Thyroid gland (tissue), 4 donors: ENCODE data around the gene FNTB. TPM values are rescaled to one million over a fixed set of nuclear protein-coding genes. Genes with fewer than 3 reads are reported as not detected.

Experiments
- DNase-seq, 2 donors: peaks; one replicate each; pipeline ENCODE4 v3.0.0-alpha.2; 2019
- H3K27ac ChIP-seq, 3 donors: fragments of 200-600 bp; sonication (generic); 1 replicate in 2 of 3; 2 replicates in 1 of 3; pipeline ENCODE4 v1.5.1; 2016 to 2019; ENCODE audit warnings: mild to moderate bottlenecking in 1 of 3, moderate library complexity in 1 of 3
- H3K27me3 ChIP-seq: fragments of 200-600 bp; sonication (generic); one replicate; pipeline ENCODE4 v1.5.1; 2019
- H3K36me3 ChIP-seq, 2 donors: fragments of 200-600 bp; sonication (generic); one replicate each; pipeline ENCODE4 v1.5.1; 2016 to 2019
- H3K4me1 ChIP-seq, 2 donors: fragments of 200-600 bp; sonication (generic); one replicate each; pipeline ENCODE4 v1.5.1; 2017 to 2019
- H3K4me3 ChIP-seq, 3 donors: fragments of 200-600 bp; sonication (generic); replicated peaks in 1 of 3; 1 replicate in 2 of 3; 2 replicates in 1 of 3; pipeline ENCODE4 v1.5.1; 2016; ENCODE audit warnings: mild to moderate bottlenecking in 1 of 3
- H3K9me3 ChIP-seq: fragments of 200-600 bp; sonication (generic); one replicate; pipeline ENCODE4 v1.5.1; 2017
- CTCF ChIP-seq, 6 experiments: fragments of 200-600 bp in 3 of 6; fragments of 450-650 bp in 3 of 6; sonication (generic) in 3 of 6; IDR thresholded peaks; one replicate each; pipeline ENCODE4 v1.5.1; 2016 to 2019; ENCODE audit warnings: antibody characterized with exemption in 6 of 6, mild to moderate bottlenecking in 2 of 6, inconsistent platforms in 1 of 6, moderate library complexity in 1 of 6
- POLR2A ChIP-seq, 2 donors: fragments of 450-650 bp; IDR thresholded peaks; one replicate each; pipeline ENCODE4 v1.6.1; 2017; ENCODE audit warnings: antibody characterized with exemption in 2 of 2, mild to moderate bottlenecking in 2 of 2, moderate library complexity in 1 of 2
- WGBS, 2 donors: methylation state at CpG; one replicate each; pipeline ENCODE4 v1.1.5; 2017; 5-methylcytosine and 5-hydroxymethylcytosine counted together
- intact Hi-C: fragments of 100-400 bp; cut with DNase I; formaldehyde crosslinking; loops from one replicate; pipeline ENCODE4 v1.15.1; 2023
- total RNA-seq, 4 donors: library from RNA; depleted of rRNA; stranded (reverse); fragments of >200 nt; gene quantifications; one replicate each; pipeline ENCODE4 v1.2.3, GENCODE V29; 2016

The FNTB gene
- total RNA-seq, 4 donors from 2014 or later, result 7.8 to 27.0 (median 18.8) TPM

GRCh38 chr14:64966976-64967375, 19.7 kb upstream of the FNTB start:
- intact Hi-C loops, result no loop called here
- no peaks in the 10 kb centered on the region for H3K27me3 ChIP-seq
- H3K4me1 ChIP-seq, result peaks cover 19 to 24% of the 10 kb centered on the region in 2 donors
- 51 to 56% methylated on average over 2 of the region's 2 CpGs for WGBS, 2 donors
- H3K4me3 ChIP-seq, result no peak overlapping the region
- no peaks in the 10 kb centered on the region for H3K9me3 ChIP-seq
- H3K27ac ChIP-seq, result peak overlapping the region; percentile 42 to 70 (median 54)
- DNase-seq, result peak; percentile 86 to 87
- TF ChIP-seq POLR2A (IDR thresholded peaks at IDR 0.05), result no peak
- TF ChIP-seq CTCF (IDR thresholded peaks at IDR 0.05), result no peak
- no peaks in the 10 kb centered on the region for H3K36me3 ChIP-seq

- intact Hi-C loops, result no loop called here
- no peaks in the 10 kb centered on the region for H3K9me3 ChIP-seq
- no peaks in the 10 kb centered on the region for H3K27me3 ChIP-seq
- DNase-seq, result no peak
- 88 to 95% methylated on average over 7 of the region's 7 CpGs for WGBS, 2 donors
- H3K27ac ChIP-seq, result no peak overlapping the region
- no peak for TF ChIP-seq CTCF (IDR thresholded peaks at IDR 0.05)
- no peak for TF ChIP-seq POLR2A (IDR thresholded peaks at IDR 0.05)
- H3K36me3 ChIP-seq, result no peaks in the 10 kb centered on the region
- peaks cover 19 to 24% of the 10 kb centered on the region in 2 donors for H3K4me1 ChIP-seq
- H3K4me3 ChIP-seq, result no peak overlapping the region
These were observed 18.5 kb upstream of the FNTB start for GRCh38 chr14:64968167-64968566.

- H3K36me3 ChIP-seq, result no peaks in the 10 kb centered on the region
- TF ChIP-seq POLR2A (IDR thresholded peaks at IDR 0.05) (no peak), CTCF (IDR thresholded peaks at IDR 0.05) (no peak)
- H3K4me1 ChIP-seq, result peaks cover 19 to 24% of the 10 kb centered on the region in 2 donors
- no peak overlapping the region for H3K27ac ChIP-seq
- 86 to 93% methylated on average over 6 of the region's 6 CpGs for WGBS, 2 donors
- H3K27me3 ChIP-seq, result no peaks in the 10 kb centered on the region
- no peak for DNase-seq
- H3K4me3 ChIP-seq, result no peak overlapping the region
- intact Hi-C loops, result no loop called here
- H3K9me3 ChIP-seq, result no peaks in the 10 kb centered on the region
These were observed 18.0 kb upstream of the FNTB start for GRCh38 chr14:64968651-64969050.

GRCh38 chr14:64970041-64970440, 16.7 kb upstream of the FNTB start:
- Histone ChIP-seq H3K4me1 (peaks cover 19 to 24% of the 10 kb centered on the region in 2 donors), H3K27ac (no peak overlapping the region), H3K27me3 (no peaks in the 10 kb centered on the region), H3K36me3 (no peaks in the 10 kb centered on the region), H3K4me3 (no peak overlapping the region), H3K9me3 (no peaks in the 10 kb centered on the region)
- intact Hi-C loops, result no loop called here
- DNase-seq, result no peak
- WGBS, 2 donors, result 92 to 98% methylated on average over 3 of the region's 3 CpGs
- TF ChIP-seq CTCF (IDR thresholded peaks at IDR 0.05), result no peak
- no peak for TF ChIP-seq POLR2A (IDR thresholded peaks at IDR 0.05)

- intact Hi-C loops, result no loop called here
- 46 to 51% methylated on average over 7 to 8 of the region's 8 CpGs for WGBS, 2 donors
- Histone ChIP-seq H3K4me3 (peak overlapping the region in 1 of 3 donors; percentile 75), H3K4me1 (peaks cover 19 to 24% of the 10 kb centered on the region in 2 donors), H3K27ac (no peak overlapping the region), H3K27me3 (no peaks in the 10 kb centered on the region), H3K9me3 (no peaks in the 10 kb centered on the region), H3K36me3 (no peaks in the 10 kb centered on the region)
- no peak for DNase-seq
- TF ChIP-seq POLR2A (IDR thresholded peaks at IDR 0.05) (no peak), CTCF (IDR thresholded peaks at IDR 0.05) (no peak)
These were observed 15.8 kb upstream of the FNTB start for GRCh38 chr14:64970776-64971477.
